ENCODE results near the gene AGER.

- TF ChIP-seq, protein P1, sequence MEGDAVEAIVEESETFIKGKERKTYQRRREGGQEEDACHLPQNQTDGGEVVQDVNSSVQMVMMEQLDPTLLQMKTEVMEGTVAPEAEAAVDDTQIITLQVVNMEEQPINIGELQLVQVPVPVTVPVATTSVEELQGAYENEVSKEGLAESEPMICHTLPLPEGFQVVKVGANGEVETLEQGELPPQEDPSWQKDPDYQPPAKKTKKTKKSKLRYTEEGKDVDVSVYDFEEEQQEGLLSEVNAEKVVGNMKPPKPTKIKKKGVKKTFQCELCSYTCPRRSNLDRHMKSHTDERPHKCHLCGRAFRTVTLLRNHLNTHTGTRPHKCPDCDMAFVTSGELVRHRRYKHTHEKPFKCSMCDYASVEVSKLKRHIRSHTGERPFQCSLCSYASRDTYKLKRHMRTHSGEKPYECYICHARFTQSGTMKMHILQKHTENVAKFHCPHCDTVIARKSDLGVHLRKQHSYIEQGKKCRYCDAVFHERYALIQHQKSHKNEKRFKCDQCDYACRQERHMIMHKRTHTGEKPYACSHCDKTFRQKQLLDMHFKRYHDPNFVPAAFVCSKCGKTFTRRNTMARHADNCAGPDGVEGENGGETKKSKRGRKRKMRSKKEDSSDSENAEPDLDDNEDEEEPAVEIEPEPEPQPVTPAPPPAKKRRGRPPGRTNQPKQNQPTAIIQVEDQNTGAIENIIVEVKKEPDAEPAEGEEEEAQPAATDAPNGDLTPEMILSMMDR (IDR thresholded peaks at IDR 0.05) = no peak
- no peak for TF ChIP-seq POLR2A (IDR thresholded peaks at IDR 0.05)
Observed at GRCh38 chr6:32208996-32209395, 24.9 kb upstream of the AGER start.
